B cell (primary cell): ENCODE data around the gene OR13J1. TPM values are rescaled to one million over a fixed set of nuclear protein-coding genes. Genes with fewer than 3 reads are reported as not detected.
A peak's percentile ranks its signal among the peaks of the same experiment; 100 is the strongest.

Source experiments
- ATAC-seq: fragments of 200-7000 bp; cut with Tn5 transposase; one replicate; pipeline ENCODE4 v1.10.0; 2021; ENCODE audit warnings: low read depth, mild to moderate bottlenecking, moderate number of reproducible peaks, moderate library complexity
- CTCF ChIA-PET: fragments of 350-600 bp; sonication (Branson Sonifier 250); formaldehyde crosslinking; loops from one replicate; lab custom pipeline; 2021; ENCODE audit warnings: antibody characterized with exemption, inconsistent platforms; lab: Charles Lee
- POLR2A ChIA-PET: fragments of 350-600 bp; sonication (Branson Sonifier 250); formaldehyde crosslinking; loops from one replicate; lab custom pipeline; 2021; ENCODE audit warnings: antibody characterized with exemption; lab: Charles Lee
- DNase-seq: peaks from one replicate; pipeline ENCODE4 v3.0.0; 2013
- H2AFZ ChIP-seq: 2 replicates; pipeline ENCODE4 v1.6.1; 2012; ENCODE audit warnings: mild to moderate bottlenecking, low read depth, low read length; ENCODE audit not compliant: insufficient read depth, poor library complexity, severe bottlenecking
- H3K27ac ChIP-seq, 2 donors: 1 replicate in 1 of 2; 2 replicates in 1 of 2; pipeline ENCODE4 v1.5.1; 2012 to 2013; ENCODE audit warnings: low read length in 2 of 2, mild to moderate bottlenecking in 2 of 2, moderate library complexity in 1 of 2
- H3K27me3 ChIP-seq, 4 experiments: fragments of 200-600 bp in 1 of 4; sonication (generic) in 1 of 4; replicated peaks in 1 of 4; 1 replicate in 2 of 4; 2 replicates in 2 of 4; pipeline versions ENCODE4 v1.6.1 to v1.7.0; 2013 to 2016; ENCODE audit warnings: low read length in 3 of 4, mild to moderate bottlenecking in 2 of 4, mixed read lengths in 1 of 4, moderate library complexity in 1 of 4; ENCODE audit not compliant: insufficient read depth in 4 of 4, control insufficient read depth in 3 of 4; ENCODE audit errors: control extremely low read depth in 1 of 4
- H3K36me3 ChIP-seq, 2 experiments: replicated peaks in 1 of 2; 1 replicate in 1 of 2; 2 replicates in 1 of 2; pipeline versions ENCODE4 v1.6.1 to v1.7.1; 2013; ENCODE audit warnings: low read length in 1 of 2; ENCODE audit not compliant: insufficient read depth in 2 of 2, control insufficient read depth in 1 of 2; ENCODE audit errors: control extremely low read depth in 1 of 2, extremely low read depth in 1 of 2
- H3K4me1 ChIP-seq, 2 donors: fragments of 200-600 bp in 1 of 2; sonication (generic) in 1 of 2; 1 replicate in 1 of 2; 2 replicates in 1 of 2; pipeline versions ENCODE4 v1.5.1 to v1.6.1; 2013 to 2017; ENCODE audit warnings: low read length in 2 of 2; ENCODE audit not compliant: control insufficient read depth in 2 of 2, insufficient read depth in 2 of 2
- H3K4me2 ChIP-seq: replicated peaks from 2 replicates; pipeline ENCODE3; 2012; ENCODE audit warnings: mild to moderate bottlenecking, low read depth, low read length; ENCODE audit not compliant: poor library complexity, severe bottlenecking
- H3K4me3 ChIP-seq, 5 experiments: fragments of 200-600 bp in 1 of 5; sonication (generic) in 1 of 5; 1 replicate in 3 of 5; 2 replicates in 2 of 5; pipeline versions ENCODE4 v1.5.1 to v1.7.0; 2011 to 2016; ENCODE audit warnings: low read length in 4 of 5, mild to moderate bottlenecking in 4 of 5, low read depth in 2 of 5, control low read depth in 1 of 5, moderate library complexity in 1 of 5; ENCODE audit not compliant: insufficient read depth in 1 of 5; ENCODE audit errors: control extremely low read depth in 1 of 5, extremely low read depth in 1 of 5
- H3K79me2 ChIP-seq: fragments of 200-600 bp; sonication (generic); one replicate; pipeline ENCODE4 v1.6.0; 2016; ENCODE audit warnings: low read length; ENCODE audit not compliant: control insufficient read depth, insufficient read depth
- H3K9ac ChIP-seq: fragments of 200-600 bp; sonication (generic); 2 replicates; pipeline ENCODE4 v1.6.1; 2017; ENCODE audit warnings: mild to moderate bottlenecking, low read length, moderate library complexity
- H3K9me3 ChIP-seq, 3 donors: one replicate each; pipeline versions ENCODE4 v1.6.1 to v1.7.1; 2013; ENCODE audit warnings: low read length in 2 of 3; ENCODE audit not compliant: control insufficient read depth in 2 of 3, insufficient read depth in 1 of 3; ENCODE audit errors: control extremely low read depth in 1 of 3
- H4K20me1 ChIP-seq: 2 replicates; pipeline ENCODE4 v1.6.0; 2012; ENCODE audit warnings: mild to moderate bottlenecking, low read length; ENCODE audit not compliant: insufficient read depth, control insufficient read depth, poor library complexity, severe bottlenecking
- H3K27ac Mint-ChIP-seq: one replicate; pipeline ENCODE4 v1.8.0; 2021; ENCODE audit warnings: mixed read lengths
- H3K27me3 Mint-ChIP-seq: one replicate; pipeline ENCODE4 v1.8.0; 2021; ENCODE audit warnings: mixed read lengths
- H3K4me1 Mint-ChIP-seq: one replicate; pipeline ENCODE4 v1.8.0; 2021; ENCODE audit warnings: mixed read lengths
- H3K4me3 Mint-ChIP-seq: one replicate; pipeline ENCODE4 v1.8.0; 2021; ENCODE audit warnings: mixed read lengths
- H3K9me3 Mint-ChIP-seq: one replicate; pipeline ENCODE4 v1.8.0; 2022; ENCODE audit warnings: mixed read lengths; ENCODE audit not compliant: insufficient read depth
- EZH2 ChIP-seq: IDR thresholded peaks from 2 replicates; pipeline ENCODE4 v1.6.1; 2012; ENCODE audit warnings: borderline replicate concordance, low read depth, mild to moderate bottlenecking, moderate library complexity, low read length; ENCODE audit not compliant: insufficient read depth, poor library complexity, severe bottlenecking
- WGBS: methylation state at CpG from one replicate; pipeline ENCODE4 v1.1.5; 2013; ENCODE audit warnings: missing lambda C conversion rate; ENCODE audit not compliant: insufficient coverage; 5-methylcytosine and 5-hydroxymethylcytosine counted together
- intact Hi-C: fragments of 100-400 bp; cut with micrococcal nuclease; formaldehyde crosslinking; loops from one replicate; pipeline ENCODE4 v1.10.0; 2022
- polyA plus RNA-seq: library from polyadenylated mRNA; depleted of rRNA; stranded (reverse); fragments of >200 nt; gene quantifications from 2 replicates; pipeline ENCODE4 v1.2.3, GENCODE V29; 2012
- total RNA-seq, 2 donors: library from RNA; stranded (reverse); fragments of 120-200 nt in 1 of 2; gene quantifications; 1 replicate in 1 of 2; 2 replicates in 1 of 2; pipeline versions ENCODE4 v1.2.3 to v1.2.4, GENCODE V29; 2013 to 2022
- TF ChIP-seq, protein P1 (sequence below): fragments of 200-600 bp; IDR thresholded peaks from one replicate; pipeline ENCODE4 v1.8.0; 2022; ENCODE audit warnings: antibody characterized with exemption, mild to moderate bottlenecking

Gene OR13J1
- total and polyA plus RNA-seq, 2 donors (not counting 1 experiment from before 2014, with no cell fraction given) = not detected

DNA sequence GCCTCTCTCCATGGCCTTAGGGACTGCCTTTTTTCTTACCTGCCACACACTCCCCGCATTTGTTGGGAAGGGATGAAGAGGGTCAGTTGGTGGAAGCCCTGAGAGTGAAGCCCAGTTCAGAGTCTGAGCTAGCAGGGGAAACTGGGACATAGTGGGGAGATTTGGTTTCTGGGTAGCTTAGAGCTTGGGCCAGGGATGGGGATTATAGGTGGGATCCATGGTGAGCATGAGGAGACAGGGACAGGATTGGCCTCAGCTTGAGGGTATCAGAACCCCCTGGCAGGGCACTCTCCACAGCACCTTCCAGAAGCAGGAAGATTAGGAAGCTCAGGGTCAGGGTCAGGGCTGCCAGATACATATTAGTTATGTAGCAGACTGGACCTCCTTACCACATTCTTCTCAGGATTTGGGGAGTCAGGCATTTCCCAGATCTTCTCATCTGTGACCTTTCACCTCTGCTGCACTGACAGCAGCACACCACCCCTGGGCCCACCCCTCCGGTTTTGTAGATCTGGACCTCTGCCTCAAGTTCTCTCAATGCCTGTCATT, 17.9 kb downstream of the OR13J1 start:
- H3K4me1 ChIP-seq = peaks cover 15 to 22% of the 10 kb centered on the region in 2 donors
- no peaks in the 10 kb centered on the region for H3K27me3 ChIP-seq
- Mint-ChIP-seq H3K4me3 (no peak overlapping the region), H3K27ac (no peak overlapping the region), H3K27me3 (no peaks in the 10 kb centered on the region), H3K4me1 (peaks cover 18% of the 10 kb centered on the region), H3K9me3 (no peaks in the 10 kb centered on the region)
- H4K20me1 ChIP-seq = no peaks in the 10 kb centered on the region
- DNase-seq (no peak), ATAC-seq (no peak)
- no peaks in the 10 kb centered on the region for H3K9me3 ChIP-seq
- no peak overlapping the region for H3K4me3 ChIP-seq
- ChIA-PET CTCF (interaction anchor here (1.0 to 2.0 kb wide), 3 partner anchors 26 to 62 kb away, joined by 3 to 10 read pairs (median 8); no protein-coding TSS in a partner anchor), POLR2A (no interaction called here)
- intact Hi-C loops = no loop called here
- no peak overlapping the region for H3K9ac ChIP-seq
- no peak overlapping the region for H3K27ac ChIP-seq
- TF ChIP-seq EZH2 = no peak
- TF ChIP-seq, protein P1, sequence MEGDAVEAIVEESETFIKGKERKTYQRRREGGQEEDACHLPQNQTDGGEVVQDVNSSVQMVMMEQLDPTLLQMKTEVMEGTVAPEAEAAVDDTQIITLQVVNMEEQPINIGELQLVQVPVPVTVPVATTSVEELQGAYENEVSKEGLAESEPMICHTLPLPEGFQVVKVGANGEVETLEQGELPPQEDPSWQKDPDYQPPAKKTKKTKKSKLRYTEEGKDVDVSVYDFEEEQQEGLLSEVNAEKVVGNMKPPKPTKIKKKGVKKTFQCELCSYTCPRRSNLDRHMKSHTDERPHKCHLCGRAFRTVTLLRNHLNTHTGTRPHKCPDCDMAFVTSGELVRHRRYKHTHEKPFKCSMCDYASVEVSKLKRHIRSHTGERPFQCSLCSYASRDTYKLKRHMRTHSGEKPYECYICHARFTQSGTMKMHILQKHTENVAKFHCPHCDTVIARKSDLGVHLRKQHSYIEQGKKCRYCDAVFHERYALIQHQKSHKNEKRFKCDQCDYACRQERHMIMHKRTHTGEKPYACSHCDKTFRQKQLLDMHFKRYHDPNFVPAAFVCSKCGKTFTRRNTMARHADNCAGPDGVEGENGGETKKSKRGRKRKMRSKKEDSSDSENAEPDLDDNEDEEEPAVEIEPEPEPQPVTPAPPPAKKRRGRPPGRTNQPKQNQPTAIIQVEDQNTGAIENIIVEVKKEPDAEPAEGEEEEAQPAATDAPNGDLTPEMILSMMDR = no peak
- H3K36me3 ChIP-seq = no peaks in the 10 kb centered on the region
- H3K4me2 ChIP-seq = no peak overlapping the region
- 64% methylated on average over 1 of the region's 2 CpGs for WGBS
- H2AFZ ChIP-seq = no peak overlapping the region
- H3K79me2 ChIP-seq = no peaks in the 10 kb centered on the region

DNA sequence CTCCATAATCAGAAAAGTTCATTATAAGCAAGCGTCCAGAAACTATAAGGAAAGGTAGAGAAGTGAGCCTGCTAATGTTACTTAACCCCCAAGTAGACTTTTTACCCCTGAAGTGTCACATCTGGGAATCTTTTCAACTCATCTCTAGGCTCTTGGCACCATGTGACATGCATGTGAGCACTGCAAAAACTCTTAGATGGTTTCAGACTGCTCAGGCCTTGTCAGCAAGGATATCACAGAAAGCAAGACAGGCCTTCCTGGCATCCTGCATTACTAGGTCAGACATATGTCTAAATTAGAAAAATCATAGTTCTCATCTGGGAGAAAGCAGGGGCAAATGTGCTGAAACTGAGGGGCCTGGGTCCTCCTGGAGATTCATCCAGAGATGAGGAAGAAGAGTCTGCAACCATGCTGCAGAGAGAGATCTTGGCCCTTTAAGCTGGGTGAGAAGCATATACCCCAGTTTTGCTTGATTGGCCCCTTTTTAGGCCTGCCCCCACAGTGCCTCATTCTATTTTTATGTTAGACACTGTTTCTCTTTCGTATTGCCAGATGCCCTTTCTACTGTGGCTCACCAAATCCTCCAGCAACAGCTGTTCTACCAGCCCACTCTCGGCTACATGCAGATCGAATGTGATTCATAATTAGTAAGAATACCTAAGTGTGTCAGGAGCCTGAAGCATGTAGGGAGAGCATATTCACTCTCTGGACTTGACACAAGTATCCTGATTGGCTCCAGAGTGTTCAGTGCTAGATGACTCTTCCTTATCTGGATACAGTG, 22.2 kb downstream of the OR13J1 start:
- H3K4me2 ChIP-seq = peak overlapping the region; percentile 70
- H3K27ac ChIP-seq = peak overlapping the region; percentile 58 to 70
- H2AFZ ChIP-seq = peak overlapping the region; percentile 66
- no peaks in the 10 kb centered on the region for H3K9me3 Mint-ChIP-seq
- H3K4me3 ChIP-seq = peak overlapping the region in 2 of 5 experiments; percentile 27 to 31
- H3K36me3 ChIP-seq = no peaks in the 10 kb centered on the region
- WGBS = no CpG with 5 or more reads among the region's 4 CpGs
- H4K20me1 ChIP-seq = no peaks in the 10 kb centered on the region
- H3K4me3 Mint-ChIP-seq = peak overlapping the region; percentile 33
- intact Hi-C loops = loop anchor here (1.0 to 5.0 kb wide), 3 partner anchors 19 to 34 kb away; partner anchors contain the start of genes HINT2 and TMEM8B
- H3K4me1 ChIP-seq = peaks cover 53 to 65% of the 10 kb centered on the region in 2 donors
- H3K27ac Mint-ChIP-seq = peak overlapping the region; percentile 62
- DNase-seq = peak; percentile 63
- TF ChIP-seq, protein P1 = no peak
- no peaks in the 10 kb centered on the region for H3K79me2 ChIP-seq
- peak; percentile 81 for ATAC-seq
- H3K9ac ChIP-seq = peak overlapping the region; percentile 33
- H3K27me3 Mint-ChIP-seq = no peaks in the 10 kb centered on the region
- no peaks in the 10 kb centered on the region for H3K27me3 ChIP-seq
- CTCF ChIA-PET = interaction anchor here (0.8 to 2.5 kb wide), 11 partner anchors 15 to 244 kb away, joined by 3 to 15 read pairs (median 4); partner anchors contain the start of genes FAM221B and TMEM8B
- POLR2A ChIA-PET = interaction anchor here (1.0 kb wide), 1 partner anchor 33 kb away, joined by 3 read pairs; the partner anchor contains the start of gene HINT2
- H3K4me1 Mint-ChIP-seq = peaks cover 55% of the 10 kb centered on the region
- H3K9me3 ChIP-seq = no peaks in the 10 kb centered on the region
